Kidney (tissue), 14 donors: ENCODE measurements around the gene PVR. TPM values are rescaled to one million over a fixed set of nuclear protein-coding genes. Genes with fewer than 3 reads are reported as not detected.

Source experiments
- DNase-seq, 5 donors: peaks; one replicate each; pipeline ENCODE4 v3.0.0-alpha.2; 2013 to 2020
- FAIRE-seq: peaks from 2 replicates; lab custom pipeline; 2012; peaks lifted over from hg19 to GRCh38; lab: Jason Lieb, UNC
- H3K27ac ChIP-seq, 2 donors: one replicate each; pipeline ENCODE4 v1.7.0; 2013; ENCODE audit warnings: low read depth in 2 of 2, low read length in 2 of 2, inconsistent platforms in 1 of 2
- H3K27me3 ChIP-seq: one replicate; pipeline ENCODE4 v1.7.1; 2013; ENCODE audit warnings: low read length, inconsistent platforms; ENCODE audit not compliant: control insufficient read depth, insufficient read depth
- H3K36me3 ChIP-seq, 3 donors: one replicate each; pipeline versions ENCODE4 v1.7.0 to v1.7.1; 2013; ENCODE audit warnings: low read length in 3 of 3, control low read depth in 1 of 3, inconsistent platforms in 1 of 3; ENCODE audit not compliant: insufficient read depth in 3 of 3, control insufficient read depth in 2 of 3
- H3K4me1 ChIP-seq, 3 donors: one replicate each; pipeline versions ENCODE4 v1.7.0 to v1.7.1; 2013; ENCODE audit warnings: low read length in 3 of 3, inconsistent platforms in 1 of 3, low read depth in 1 of 3; ENCODE audit not compliant: control insufficient read depth in 2 of 3, insufficient read depth in 2 of 3
- H3K4me3 ChIP-seq, 3 donors: one replicate each; pipeline versions ENCODE4 v1.7.0 to v1.8.1; 2013; ENCODE audit warnings: low read length in 3 of 3, control low read depth in 1 of 3, inconsistent platforms in 1 of 3
- H3K9ac ChIP-seq, 3 donors: one replicate each; pipeline versions ENCODE4 v1.7.0 to v1.7.1; 2013; ENCODE audit warnings: low read length in 3 of 3, control low read depth in 1 of 3, inconsistent platforms in 1 of 3
- H3K9me3 ChIP-seq, 3 donors: one replicate each; pipeline versions ENCODE4 v1.7.0 to v1.7.1; 2013; ENCODE audit warnings: low read length in 3 of 3, control low read depth in 1 of 3, inconsistent platforms in 1 of 3; ENCODE audit not compliant: control insufficient read depth in 2 of 3, insufficient read depth in 1 of 3
- CTCF ChIP-seq: IDR thresholded peaks from 3 replicates; pipeline ENCODE4 v1.5.1; 2012; ENCODE audit warnings: mild to moderate bottlenecking, moderate library complexity, borderline replicate concordance; ENCODE audit not compliant: insufficient read depth; ENCODE audit errors: extremely low read depth
- intact Hi-C: fragments of 100-400 bp; cut with DNase I; formaldehyde crosslinking; loops from one replicate; pipeline ENCODE4 v1.11.1; 2022
- polyA plus RNA-seq: library from polyadenylated mRNA; stranded (reverse); fragments of 350-450 nt; fragmentation: Illumina TruSeq; extraction: RNeasy Lipid Tissue Mini Kit (QIAGEN cat#74804); gene quantifications from one replicate; pipeline ENCODE4 v1.2.3, GENCODE V29; 2014; ENCODE audit warnings: low read depth, low replicate concordance; ENCODE audit not compliant: insufficient read depth
- total RNA-seq: library from RNA; stranded (reverse); fragmentation: NEBNext Ultra II Directional; extraction: Animal tissue kit (Norgen Biotek cat#: 25700); gene quantifications from one replicate; pipeline ENCODE4 v1.2.1, GENCODE V29; 2021
- donor health status: control.
- donor health status: control.
- donor health status: control.
- donor health status: control.
- donor health status: control.
- donor health status: DM: yes; HTN: yes; CAD: no.
- donor health status: Normal renal cell carcinoma (clear cell type).

PVR gene
- total and polyA plus RNA-seq, 2 donors from 2014 or later, result 20.7 to 36.4 TPM

GRCh38 chr19:44647144-44647543, 3.4 kb downstream of the PVR start:
- intact Hi-C loops, result no loop called here
- DNase-seq, result no peak
- no peak overlapping the region for H3K9ac ChIP-seq

GRCh38 chr19:44648631-44649251, 5.0 kb downstream of the PVR start:
- FAIRE-seq (peak; percentile 44), DNase-seq (peak in 1 of 5 donors; percentile 82)
- H3K27me3 ChIP-seq, result no peaks in the 10 kb centered on the region
- H3K27ac ChIP-seq, result peak overlapping the region in 1 of 2 donors; percentile 52
- H3K4me3 ChIP-seq, result no peak overlapping the region
- peaks cover 0 to 15% (median 13%) of the 10 kb centered on the region in 3 donors for H3K4me1 ChIP-seq
- peaks cover 0 to 23% (median 22%) of the 10 kb centered on the region in 3 donors for H3K36me3 ChIP-seq
- intact Hi-C loops, result no loop called here
- no peak for TF ChIP-seq CTCF
- H3K9me3 ChIP-seq, result no peaks in the 10 kb centered on the region
- no peak overlapping the region for H3K9ac ChIP-seq

More at GRCh38 chr19:44647144-44647543, 3.4 kb downstream of the PVR start:
- Histone ChIP-seq H3K4me3 (no peak overlapping the region), H3K27ac (no peak overlapping the region), H3K9me3 (no peaks in the 10 kb centered on the region), H3K36me3 (peaks cover 0 to 17% (median 15%) of the 10 kb centered on the region in 3 donors), H3K27me3 (no peaks in the 10 kb centered on the region), H3K4me1 (peaks cover 0 to 15% (median 15%) of the 10 kb centered on the region in 3 donors)
- no peak for TF ChIP-seq CTCF
- no peak for FAIRE-seq

GRCh38 chr19:44649578-44650145, 6.0 kb downstream of the PVR start:
- H3K36me3 ChIP-seq, result peaks cover 0 to 23% (median 22%) of the 10 kb centered on the region in 3 donors
- H3K27me3 ChIP-seq, result no peaks in the 10 kb centered on the region
- peaks cover 0 to 15% (median 13%) of the 10 kb centered on the region in 3 donors for H3K4me1 ChIP-seq
- H3K9me3 ChIP-seq, result no peaks in the 10 kb centered on the region
- TF ChIP-seq CTCF, result no peak
- H3K27ac ChIP-seq, result no peak overlapping the region
- DNase-seq (no peak), FAIRE-seq (no peak)
- H3K4me3 ChIP-seq, result no peak overlapping the region
- H3K9ac ChIP-seq, result no peak overlapping the region
- intact Hi-C loops, result no loop called here
